AG10803 (cell line): ENCODE measurements around the gene OPRL1.
"Not testable (repeated sequence)": the region's sequence is repeated elsewhere in the genome, so short reads cannot be mapped to it uniquely, and the experiment has no call there.

Experiments
- DNase-seq: peaks from one replicate; pipeline ENCODE4 v3.0.0; 2010; ENCODE audit warnings: low read depth
- H3K4me3 ChIP-seq: 2 replicates; pipeline ENCODE4 v1.5.1; 2011; ENCODE audit warnings: mild to moderate bottlenecking, low read length, control low read depth
- CTCF ChIP-seq: conservative IDR thresholded peaks from 2 replicates; pipeline ENCODE4 v1.5.1; 2011; ENCODE audit warnings: mild to moderate bottlenecking, low read length, control low read depth, inconsistent platforms

Gene OPRL1

GRCh38 chr20:64133951-64134407 lies 54.1 kb downstream of the OPRL1 start:
- no peak overlapping the region for H3K4me3 ChIP-seq
- peak; percentile 4; the same call in 1 of the 2 replicates for TF ChIP-seq CTCF
- DNase-seq: no peak

- not testable (repeated sequence) for DNase-seq, H3K4me3 ChIP-seq
Measured at GRCh38 chr20:64134744-64135143, 54.9 kb downstream of the OPRL1 start.

- H3K4me3 ChIP-seq: no peak overlapping the region
- DNase-seq: no peak
- no peak for TF ChIP-seq CTCF
Measured at GRCh38 chr20:64136004-64136710, 56.3 kb downstream of the OPRL1 start.

GRCh38 chr20:64137598-64138031 lies 57.7 kb downstream of the OPRL1 start:
- no peak for DNase-seq
- no peak overlapping the region for H3K4me3 ChIP-seq
- TF ChIP-seq CTCF: no peak

GRCh38 chr20:64138276-64138815 lies 58.5 kb downstream of the OPRL1 start:
- no peak for DNase-seq
- no peak for TF ChIP-seq CTCF
- no peak overlapping the region for H3K4me3 ChIP-seq

- no peak for TF ChIP-seq CTCF
- H3K4me3 ChIP-seq: no peak overlapping the region
- no peak for DNase-seq
Measured at GRCh38 chr20:64139199-64140060, 59.5 kb downstream of the OPRL1 start.

GRCh38 chr20:64140061-64140931 lies 60.4 kb downstream of the OPRL1 start:
- no peak overlapping the region for H3K4me3 ChIP-seq
- no peak for TF ChIP-seq CTCF
- no peak for DNase-seq
